ENCODE measurements around the gene MEIS1.

DNA sequence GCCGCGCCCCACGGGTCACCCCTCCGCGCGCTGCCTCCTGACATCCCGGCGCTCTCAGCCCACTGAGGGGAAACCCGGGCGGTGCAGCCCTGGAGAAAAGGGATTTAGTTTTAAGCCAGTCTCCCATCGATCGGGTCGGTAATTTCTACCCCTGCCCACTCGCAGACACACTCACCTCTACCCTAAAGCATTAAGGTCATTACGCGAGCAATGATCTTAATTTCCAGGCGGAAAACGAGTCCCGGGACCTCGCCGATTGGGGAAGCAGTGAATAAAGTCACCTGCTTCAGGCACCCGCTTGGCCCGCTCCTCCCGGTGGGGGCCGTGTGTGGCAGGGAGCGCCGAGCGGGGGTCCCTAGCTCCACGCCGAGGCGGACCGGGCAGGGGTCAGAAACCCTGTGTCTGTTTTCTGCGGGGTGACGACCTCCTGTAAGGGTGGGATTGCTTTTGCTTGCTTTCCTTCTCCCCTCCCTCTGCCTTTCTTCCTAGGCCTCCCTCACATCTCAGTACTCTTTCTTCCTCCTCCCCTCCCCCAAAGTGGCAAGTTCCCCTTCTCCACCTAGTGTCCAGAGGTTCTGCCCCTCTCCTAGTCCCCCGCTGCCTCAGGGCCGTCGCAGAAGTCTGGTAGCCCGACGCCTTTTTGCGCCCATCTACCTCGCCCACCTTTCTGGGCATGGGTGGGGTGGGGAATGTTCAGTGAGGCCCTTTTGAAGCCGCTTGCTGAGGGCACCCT, 142.6 kb downstream of the MEIS1 start:
- TF ChIP-seq, protein P1, sequence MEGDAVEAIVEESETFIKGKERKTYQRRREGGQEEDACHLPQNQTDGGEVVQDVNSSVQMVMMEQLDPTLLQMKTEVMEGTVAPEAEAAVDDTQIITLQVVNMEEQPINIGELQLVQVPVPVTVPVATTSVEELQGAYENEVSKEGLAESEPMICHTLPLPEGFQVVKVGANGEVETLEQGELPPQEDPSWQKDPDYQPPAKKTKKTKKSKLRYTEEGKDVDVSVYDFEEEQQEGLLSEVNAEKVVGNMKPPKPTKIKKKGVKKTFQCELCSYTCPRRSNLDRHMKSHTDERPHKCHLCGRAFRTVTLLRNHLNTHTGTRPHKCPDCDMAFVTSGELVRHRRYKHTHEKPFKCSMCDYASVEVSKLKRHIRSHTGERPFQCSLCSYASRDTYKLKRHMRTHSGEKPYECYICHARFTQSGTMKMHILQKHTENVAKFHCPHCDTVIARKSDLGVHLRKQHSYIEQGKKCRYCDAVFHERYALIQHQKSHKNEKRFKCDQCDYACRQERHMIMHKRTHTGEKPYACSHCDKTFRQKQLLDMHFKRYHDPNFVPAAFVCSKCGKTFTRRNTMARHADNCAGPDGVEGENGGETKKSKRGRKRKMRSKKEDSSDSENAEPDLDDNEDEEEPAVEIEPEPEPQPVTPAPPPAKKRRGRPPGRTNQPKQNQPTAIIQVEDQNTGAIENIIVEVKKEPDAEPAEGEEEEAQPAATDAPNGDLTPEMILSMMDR (IDR thresholded peaks at IDR 0.05) = no peak
- peak; percentile 20 for TF ChIP-seq EZH2 (IDR thresholded peaks at IDR 0.05; ENCODE audit: borderline replicate concordance, insufficient read depth, low read depth, low read length, poor library complexity, severe bottlenecking)

Data from B cell (primary cell).